Suppressor macrophage (primary cell): ENCODE measurements around the gene BCL6B.

Source experiments
- DNase-seq, 4 experiments: peaks; one replicate each; pipeline ENCODE4 v3.0.0-alpha.2; 2020 to 2022

Gene BCL6B

GRCh38 chr17:7063518-7064094 lies 40.8 kb downstream of the BCL6B start:
- DNase-seq, result no peak

DNA sequence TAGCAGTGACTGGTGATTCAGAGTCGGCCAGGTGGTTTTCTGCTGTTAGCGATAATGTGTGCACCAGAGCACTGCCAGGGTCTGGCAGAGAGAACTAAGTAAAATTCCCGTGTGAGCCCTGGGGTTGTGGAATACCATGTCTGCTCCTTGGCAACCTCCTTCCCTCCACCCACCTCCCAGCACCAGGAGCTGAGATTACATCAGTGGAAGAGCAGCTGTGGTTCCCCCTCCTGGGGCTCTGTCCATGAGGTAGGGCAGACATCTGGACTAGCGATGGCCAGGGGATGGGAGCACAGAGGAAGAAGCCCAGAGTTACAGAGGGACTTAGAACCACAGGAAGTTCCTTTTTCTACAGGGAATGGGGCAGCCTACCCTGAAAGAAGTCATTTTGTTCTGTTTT lies 41.4 kb downstream of the BCL6B start:
- peak in 3 of 4 experiments; percentile 42 to 55 (median 45) for DNase-seq

- DNase-seq, result no peak
Measured at GRCh38 chr17:7067198-7067597, 44.3 kb downstream of the BCL6B start.

DNA sequence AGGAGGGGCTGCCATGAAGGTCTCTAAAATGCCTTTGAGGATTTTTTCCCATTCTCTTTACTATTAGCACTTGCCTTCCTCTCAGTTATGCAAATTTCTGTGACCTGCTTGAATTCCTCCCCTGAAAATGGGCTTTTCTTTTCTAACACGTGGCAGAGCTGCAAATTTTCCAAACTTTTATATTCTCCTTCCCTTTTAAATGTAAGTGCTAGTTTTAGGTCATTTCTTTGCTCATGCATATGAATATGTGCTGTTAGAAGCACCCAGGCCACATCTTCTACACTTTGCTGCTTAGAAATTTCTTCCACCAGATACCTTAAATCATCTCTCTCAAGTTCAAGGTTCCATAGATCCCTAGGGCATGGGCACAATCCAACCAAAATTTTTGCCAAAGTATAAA lies 45.4 kb downstream of the BCL6B start:
- DNase-seq, result no peak

- DNase-seq, result no peak
Measured at GRCh38 chr17:7070712-7071111, 47.9 kb downstream of the BCL6B start.

- no peak for DNase-seq
Measured at GRCh38 chr17:7072406-7072805, 49.6 kb downstream of the BCL6B start.

- DNase-seq, result no peak
Measured at GRCh38 chr17:7074931-7075330, 52.1 kb downstream of the BCL6B start.

DNA sequence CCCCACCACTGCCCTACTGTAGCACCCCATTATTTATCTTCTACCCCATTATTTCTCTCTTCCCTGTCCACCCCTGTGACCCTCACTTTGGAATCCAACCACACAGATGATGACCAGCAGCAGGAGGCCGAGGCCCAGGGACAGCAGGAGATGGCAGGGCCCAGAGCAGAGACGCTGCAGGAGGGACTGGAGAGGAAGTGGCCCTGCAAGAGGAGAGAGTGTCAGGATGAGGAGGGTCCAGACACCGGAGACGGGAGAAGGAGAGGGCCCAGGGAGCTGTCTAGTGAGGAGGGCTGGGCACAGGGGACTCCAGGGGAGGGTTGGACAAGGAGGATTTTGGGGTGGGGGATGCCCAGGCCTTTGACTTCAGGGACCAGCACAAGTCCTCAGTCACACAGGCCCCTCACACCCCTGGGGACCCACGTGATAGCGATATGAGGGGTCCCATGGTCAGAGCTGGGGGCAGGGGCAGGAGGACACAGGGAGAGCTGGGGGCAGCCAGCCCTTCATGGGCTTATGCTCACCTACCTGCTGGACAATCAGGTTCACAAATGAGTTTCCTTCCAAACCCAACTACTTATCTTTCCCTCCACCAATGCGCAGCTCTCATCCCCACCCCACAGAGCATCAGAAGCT lies 55.2 kb downstream of the BCL6B start:
- no peak for DNase-seq

GRCh38 chr17:7078711-7079110 lies 55.9 kb downstream of the BCL6B start:
- no peak for DNase-seq
